Peyer's patch (tissue), 4 donors: ENCODE results near the gene KCNT1.

Experiments
- CTCF ChIP-seq, 6 experiments: fragments of 450-650 bp in 4 of 6; fragments of 200-600 bp in 2 of 6; sonication (generic) in 1 of 6; IDR thresholded peaks; one replicate each; pipeline ENCODE4 v1.5.1; 2017 to 2019; ENCODE audit warnings: antibody characterized with exemption in 6 of 6, mild to moderate bottlenecking in 3 of 6, moderate library complexity in 1 of 6
- POLR2A ChIP-seq, 2 donors: fragments of 450-650 bp; IDR thresholded peaks; one replicate each; pipeline ENCODE4 v1.5.1; 2017; ENCODE audit warnings: antibody characterized with exemption in 2 of 2, mild to moderate bottlenecking in 2 of 2, moderate library complexity in 2 of 2

DNA sequence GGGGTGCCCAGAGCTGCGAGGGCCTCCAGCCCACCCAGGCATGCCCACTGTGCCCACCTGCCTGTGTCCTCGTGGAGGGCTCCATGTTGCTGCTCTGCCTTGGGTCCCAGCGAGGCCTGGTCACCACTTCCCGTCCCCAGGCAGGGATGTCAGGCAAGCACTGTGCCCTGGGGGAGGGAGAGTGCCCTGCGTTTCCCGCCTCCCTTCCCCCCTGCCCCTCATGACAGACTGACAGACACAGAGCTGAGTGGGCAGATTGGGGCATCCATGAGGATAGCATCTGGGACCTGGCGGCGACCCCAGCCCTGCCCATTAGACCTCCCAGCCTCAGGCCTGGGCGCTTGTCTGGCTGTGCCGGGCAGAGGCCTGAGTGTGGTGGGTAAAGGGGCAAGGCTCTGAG is 56.9 kb downstream of the KCNT1 start:
- TF ChIP-seq CTCF (IDR thresholded peaks at IDR 0.05) (no peak), POLR2A (IDR thresholded peaks at IDR 0.05) (no peak)
